Smooth muscle cell (in vitro differentiated cells): Measurements from ENCODE around the gene PLEKHG7. TPM values are rescaled to one million over a fixed set of nuclear protein-coding genes. Genes with fewer than 3 reads are reported as not detected.

ENCODE experiments used
- DNase-seq: peaks from one replicate; lab custom pipeline; 2025; ENCODE audit not compliant: unreplicated experiment; lab: John Stamatoyannopoulos, UW
- H2AFZ ChIP-seq: fragments of 200-600 bp; sonication (generic); 2 replicates; pipeline ENCODE4 v1.6.0; 2016; ENCODE audit warnings: antibody characterized with exemption, low read depth, mild to moderate bottlenecking
- H3F3A ChIP-seq: fragments of 200-600 bp; sonication (generic); 2 replicates; pipeline ENCODE4 v1.6.0; 2017; ENCODE audit warnings: antibody characterized with exemption, low read depth
- H3K27ac ChIP-seq: fragments of 200-600 bp; sonication (generic); 2 replicates; pipeline ENCODE4 v1.5.1; 2016; ENCODE audit warnings: low read depth, mild to moderate bottlenecking
- H3K27me3 ChIP-seq: fragments of 200-600 bp; sonication (generic); 2 replicates; pipeline ENCODE4 v1.6.1; 2016; ENCODE audit warnings: low read depth, mild to moderate bottlenecking
- H3K36me3 ChIP-seq: fragments of 200-600 bp; sonication (generic); 2 replicates; pipeline ENCODE4 v1.5.1; 2016; ENCODE audit warnings: low read depth
- H3K4me1 ChIP-seq: fragments of 200-600 bp; sonication (generic); 2 replicates; pipeline ENCODE4 v1.5.1; 2016; ENCODE audit warnings: low read depth
- H3K4me2 ChIP-seq: fragments of 200-600 bp; sonication (generic); 2 replicates; pipeline ENCODE4 v1.6.0; 2016; ENCODE audit warnings: mild to moderate bottlenecking
- H3K4me3 ChIP-seq: fragments of 200-600 bp; sonication (generic); 2 replicates; pipeline ENCODE4 v1.5.1; 2016; ENCODE audit warnings: mild to moderate bottlenecking
- H3K79me2 ChIP-seq: fragments of 200-600 bp; sonication (generic); 2 replicates; pipeline ENCODE4 v1.6.0; 2016; ENCODE audit warnings: low read depth, mild to moderate bottlenecking
- H3K9ac ChIP-seq: fragments of 200-600 bp; sonication (generic); 2 replicates; pipeline ENCODE4 v1.6.0; 2016; ENCODE audit warnings: low read depth
- H3K9me3 ChIP-seq: fragments of 200-600 bp; sonication (generic); replicated peaks from 2 replicates; pipeline ENCODE4 v1.5.1; 2016; ENCODE audit warnings: low read depth
- H4K20me1 ChIP-seq: fragments of 200-600 bp; sonication (generic); 2 replicates; pipeline ENCODE4 v1.6.0; 2016; ENCODE audit warnings: low read depth
- WGBS: methylation state at CpG from one replicate; pipeline ENCODE4 v1.1.7; 2016; ENCODE audit warnings: low lambda C conversion rate; 5-methylcytosine and 5-hydroxymethylcytosine counted together
- polyA plus RNA-seq: library from polyadenylated mRNA; unstranded; fragments of >200 nt; fragmentation: Nextera tagmentation; extraction: Ambion mirVana; gene quantifications from 2 replicates; pipeline ENCODE4 v1.2.1, GENCODE V29; 2016
- total RNA-seq: library from RNA; depleted of rRNA; stranded (reverse); fragments of >200 nt; gene quantifications from 2 replicates; pipeline ENCODE4 v1.2.3, GENCODE V29; 2014
- TF ChIP-seq, protein P1 (sequence below): fragments of 200-600 bp; sonication (generic); IDR thresholded peaks from 2 replicates; pipeline ENCODE4 v1.5.1; 2017; ENCODE audit warnings: borderline replicate concordance, mild to moderate bottlenecking, antibody characterized with exemption; ENCODE audit not compliant: insufficient read depth, poor library complexity, severe bottlenecking

Gene PLEKHG7
- total and polyA plus RNA-seq, 2 experiments from 2014 or later, result not detected

DNA sequence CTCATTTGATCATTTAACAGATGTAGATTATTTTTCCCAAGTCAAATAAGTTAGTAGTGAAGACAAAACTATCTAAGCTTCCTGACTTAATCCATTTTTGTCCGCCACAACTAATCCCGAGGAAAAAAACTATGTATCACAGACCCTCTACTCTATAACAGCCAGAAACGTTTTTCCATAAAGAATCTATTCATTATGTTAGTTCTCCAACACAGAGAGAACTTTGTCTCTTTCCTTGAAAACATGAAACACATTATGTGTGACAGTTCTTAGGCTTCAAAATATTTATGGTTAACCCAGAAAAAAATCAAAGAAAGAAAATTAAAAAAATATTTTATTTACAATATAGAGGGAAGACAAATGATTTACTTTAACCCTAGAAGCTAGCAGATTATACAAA lies 100.1 kb downstream of the PLEKHG7 start:
- H3K4me1 ChIP-seq, result no peaks in the 10 kb centered on the region
- WGBS, result 77% methylated on average over 3 of the region's 3 CpGs
- H3K4me3 ChIP-seq, result no peak overlapping the region

DNA sequence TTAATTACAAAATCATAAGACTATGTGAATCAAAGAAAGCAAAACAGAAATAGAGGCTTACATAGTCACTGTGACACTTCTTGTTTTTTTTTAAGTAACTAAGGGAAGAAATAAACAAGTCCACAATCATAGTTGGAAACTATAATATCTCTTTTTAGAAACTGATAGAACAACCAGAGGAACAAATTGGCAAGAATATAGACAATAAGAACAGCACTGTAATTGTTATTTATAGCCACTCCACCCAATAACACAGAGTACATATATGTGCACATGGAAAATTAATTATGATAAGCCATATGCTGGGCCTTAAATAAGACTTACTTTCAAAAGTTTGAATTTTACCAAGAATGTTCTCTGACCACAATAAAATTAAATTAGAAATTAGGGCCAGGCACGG lies 101.1 kb downstream of the PLEKHG7 start:
- H3K27ac ChIP-seq, result no peak overlapping the region
- peaks cover 22% of the 10 kb centered on the region for H3K36me3 ChIP-seq
- 93% methylated on average over 1 of the region's 1 CpG for WGBS

More for the DNA sequence above, 100.1 kb downstream of the PLEKHG7 start:
- Histone ChIP-seq H3K27me3 (no peaks in the 10 kb centered on the region), H4K20me1 (no peaks in the 10 kb centered on the region), H3K9ac (no peak overlapping the region), H3K27ac (no peak overlapping the region), H3K4me2 (no peak overlapping the region), H3K36me3 (peaks cover 21% of the 10 kb centered on the region), H2AFZ (no peak overlapping the region), H3K9me3 (peaks cover 4% of the 10 kb centered on the region), H3F3A (no peaks in the 10 kb centered on the region), H3K79me2 (no peaks in the 10 kb centered on the region)
- no peak for DNase-seq
- TF ChIP-seq, protein P1, sequence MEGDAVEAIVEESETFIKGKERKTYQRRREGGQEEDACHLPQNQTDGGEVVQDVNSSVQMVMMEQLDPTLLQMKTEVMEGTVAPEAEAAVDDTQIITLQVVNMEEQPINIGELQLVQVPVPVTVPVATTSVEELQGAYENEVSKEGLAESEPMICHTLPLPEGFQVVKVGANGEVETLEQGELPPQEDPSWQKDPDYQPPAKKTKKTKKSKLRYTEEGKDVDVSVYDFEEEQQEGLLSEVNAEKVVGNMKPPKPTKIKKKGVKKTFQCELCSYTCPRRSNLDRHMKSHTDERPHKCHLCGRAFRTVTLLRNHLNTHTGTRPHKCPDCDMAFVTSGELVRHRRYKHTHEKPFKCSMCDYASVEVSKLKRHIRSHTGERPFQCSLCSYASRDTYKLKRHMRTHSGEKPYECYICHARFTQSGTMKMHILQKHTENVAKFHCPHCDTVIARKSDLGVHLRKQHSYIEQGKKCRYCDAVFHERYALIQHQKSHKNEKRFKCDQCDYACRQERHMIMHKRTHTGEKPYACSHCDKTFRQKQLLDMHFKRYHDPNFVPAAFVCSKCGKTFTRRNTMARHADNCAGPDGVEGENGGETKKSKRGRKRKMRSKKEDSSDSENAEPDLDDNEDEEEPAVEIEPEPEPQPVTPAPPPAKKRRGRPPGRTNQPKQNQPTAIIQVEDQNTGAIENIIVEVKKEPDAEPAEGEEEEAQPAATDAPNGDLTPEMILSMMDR, result no peak

DNA sequence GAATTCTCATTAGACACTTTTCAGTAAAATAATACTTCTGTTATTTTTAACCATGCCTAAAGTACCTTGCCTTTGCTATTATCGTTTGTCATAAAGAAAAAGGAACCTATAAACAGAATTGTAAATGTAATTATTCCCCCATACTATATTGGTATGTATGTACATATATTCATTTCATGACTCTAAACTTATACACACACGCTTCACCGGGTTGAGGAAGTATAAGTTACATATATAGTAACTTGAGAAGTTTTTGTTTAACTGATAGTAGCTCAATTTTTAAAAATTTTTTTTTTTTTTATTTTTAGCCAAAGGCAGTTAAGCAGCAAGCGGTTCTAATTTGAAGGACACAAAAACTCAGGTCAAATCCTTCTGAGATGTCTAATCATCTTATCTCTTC lies 107.6 kb downstream of the PLEKHG7 start:
- WGBS, result 98% methylated on average over 4 of the region's 4 CpGs
- DNase-seq, result no peak
- Histone ChIP-seq H3K36me3 (peaks cover 23% of the 10 kb centered on the region), H3K9me3 (peaks cover 4% of the 10 kb centered on the region), H3K9ac (no peak overlapping the region), H3K79me2 (no peaks in the 10 kb centered on the region), H3K4me2 (no peak overlapping the region), H3K27me3 (no peaks in the 10 kb centered on the region), H3K27ac (no peak overlapping the region), H3F3A (no peaks in the 10 kb centered on the region), H3K4me1 (no peaks in the 10 kb centered on the region), H4K20me1 (no peaks in the 10 kb centered on the region), H2AFZ (no peak overlapping the region), H3K4me3 (no peak overlapping the region)
- TF ChIP-seq, protein P1, result no peak

More for the DNA sequence above, 101.1 kb downstream of the PLEKHG7 start:
- Histone ChIP-seq H3K4me1 (no peaks in the 10 kb centered on the region), H4K20me1 (no peaks in the 10 kb centered on the region), H3K9me3 (peaks cover 4% of the 10 kb centered on the region), H3K4me3 (no peak overlapping the region), H3K4me2 (no peak overlapping the region), H3K79me2 (no peaks in the 10 kb centered on the region), H3F3A (no peaks in the 10 kb centered on the region), H3K9ac (no peak overlapping the region), H2AFZ (no peak overlapping the region), H3K27me3 (no peaks in the 10 kb centered on the region)
- TF ChIP-seq, protein P1, result no peak
- DNase-seq, result no peak

DNA sequence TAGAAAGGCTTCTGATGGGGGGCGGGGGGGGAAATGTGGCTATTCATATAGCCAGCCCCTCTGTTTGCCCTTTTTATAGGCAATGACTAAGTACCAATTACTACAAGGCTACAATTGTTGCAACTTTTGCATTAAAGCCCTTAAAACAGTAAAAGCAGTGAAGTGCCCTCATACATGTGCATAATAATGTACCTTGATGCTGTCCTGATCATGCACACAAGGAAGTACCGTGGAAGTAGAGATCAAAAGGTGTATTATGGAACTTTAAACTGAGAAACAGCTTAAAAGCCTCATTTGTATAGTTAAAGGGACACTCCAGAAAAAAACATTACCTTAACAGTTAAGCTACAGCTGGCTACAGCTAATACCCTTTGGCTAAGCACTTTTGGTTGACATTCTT lies 111.8 kb downstream of the PLEKHG7 start:
- TF ChIP-seq, protein P1, result no peak
- Histone ChIP-seq H3F3A (no peaks in the 10 kb centered on the region), H3K9me3 (no peaks in the 10 kb centered on the region), H3K36me3 (peaks cover 3% of the 10 kb centered on the region), H3K79me2 (no peaks in the 10 kb centered on the region), H2AFZ (no peak overlapping the region), H3K27me3 (no peaks in the 10 kb centered on the region), H3K4me1 (no peaks in the 10 kb centered on the region), H4K20me1 (no peaks in the 10 kb centered on the region), H3K9ac (no peak overlapping the region), H3K4me3 (no peak overlapping the region), H3K4me2 (no peak overlapping the region), H3K27ac (no peak overlapping the region)
- no peak for DNase-seq
- 98% methylated on average over 2 of the region's 2 CpGs for WGBS
